Measurements from ENCODE around the gene STK38L. TPM values are rescaled to one million over a fixed set of nuclear protein-coding genes. Genes with fewer than 3 reads are reported as not detected.

The STK38L gene
- total and polyA plus RNA-seq, 4 donors, result 54.6 to 414 (median 156) TPM

- peaks cover 12 to 26% of the 10 kb centered on the region in 2 donors for H3K4me1 ChIP-seq (ENCODE audit: control insufficient read depth in 1 of 2, insufficient read depth in 2 of 2, low read length in 2 of 2)
- ATAC-seq (ENCODE audit: low FRiP score), result peak; percentile 26
- no peaks in the 10 kb centered on the region for H3K9me3 ChIP-seq (ENCODE audit: control insufficient read depth, low read length)
- WGBS, 2 donors, result 43 to 46% methylated on average over 2 of the region's 2 CpGs
- intact Hi-C loops (cut with DNase I), result no loop called here
- H3K4me3 ChIP-seq (ENCODE audit: low read length in 2 of 2), result no peak overlapping the region
- no peaks in the 10 kb centered on the region for H3K36me3 ChIP-seq (ENCODE audit: control insufficient read depth in 1 of 2, insufficient read depth in 2 of 2, low read length in 1 of 2)
- H3K27ac ChIP-seq (ENCODE audit: low read depth in 1 of 2, low read length in 2 of 2), result peak overlapping the region; percentile 51 to 67
- DNase-seq, result no peak
- no peaks in the 10 kb centered on the region for H3K27me3 ChIP-seq (ENCODE audit: control insufficient read depth in 1 of 2, insufficient read depth in 2 of 2, low read length in 1 of 2)
These were observed 13.2 kb downstream of the STK38L start for GRCh38 chr12:27257104-27257843.

GRCh38 chr12:27260746-27261145 lies 16.7 kb downstream of the STK38L start:
- peaks cover 9 to 11% of the 10 kb centered on the region in 2 donors for H3K4me1 ChIP-seq (ENCODE audit: control insufficient read depth in 1 of 2, insufficient read depth in 2 of 2, low read length in 2 of 2)
- H3K9me3 ChIP-seq (ENCODE audit: control insufficient read depth, low read length), result no peaks in the 10 kb centered on the region
- H3K4me3 ChIP-seq (ENCODE audit: low read length in 2 of 2), result peak overlapping the region in 1 of 2 donors; percentile 26
- H3K27ac ChIP-seq (ENCODE audit: low read depth in 1 of 2, low read length in 2 of 2), result peak overlapping the region; percentile 87 to 90
- ATAC-seq (ENCODE audit: low FRiP score) (peak; percentile 74), DNase-seq (no peak)
- H3K27me3 ChIP-seq (ENCODE audit: control insufficient read depth in 1 of 2, insufficient read depth in 2 of 2, low read length in 1 of 2), result no peaks in the 10 kb centered on the region
- 36 to 46% methylated on average over 4 of the region's 4 CpGs for WGBS, 2 donors
- intact Hi-C loops (cut with DNase I), result no loop called here
- H3K36me3 ChIP-seq (ENCODE audit: control insufficient read depth in 1 of 2, insufficient read depth in 2 of 2, low read length in 1 of 2), result no peaks in the 10 kb centered on the region

- Histone ChIP-seq H3K4me1 (ENCODE audit: control insufficient read depth in 1 of 2, insufficient read depth in 2 of 2, low read length in 2 of 2) (peaks cover 4 to 11% of the 10 kb centered on the region in 2 donors), H3K36me3 (ENCODE audit: control insufficient read depth in 1 of 2, insufficient read depth in 2 of 2, low read length in 1 of 2) (no peaks in the 10 kb centered on the region), H3K4me3 (ENCODE audit: low read length in 2 of 2) (no peak overlapping the region), H3K27me3 (ENCODE audit: control insufficient read depth in 1 of 2, insufficient read depth in 2 of 2, low read length in 1 of 2) (no peaks in the 10 kb centered on the region), H3K9me3 (ENCODE audit: control insufficient read depth, low read length) (no peaks in the 10 kb centered on the region), H3K27ac (ENCODE audit: low read depth in 1 of 2, low read length in 2 of 2) (no peak overlapping the region)
- intact Hi-C loops (cut with DNase I), result no loop called here
- 20 to 23% methylated on average over 3 of the region's 3 CpGs for WGBS, 2 donors
- DNase-seq, result no peak
- no peak for ATAC-seq (ENCODE audit: low FRiP score)
These were observed 17.8 kb downstream of the STK38L start for GRCh38 chr12:27261866-27262265.

GRCh38 chr12:27270148-27270547 lies 26.1 kb downstream of the STK38L start:
- no peak for ATAC-seq (ENCODE audit: low FRiP score)
- WGBS, 2 donors, result 94 to 98% methylated on average over 4 of the region's 4 CpGs
- intact Hi-C loops (cut with DNase I), result no loop called here
- no peak for DNase-seq
- no peaks in the 10 kb centered on the region for H3K27me3 ChIP-seq (ENCODE audit: control insufficient read depth in 1 of 2, insufficient read depth in 2 of 2, low read length in 1 of 2)
- H3K4me1 ChIP-seq (ENCODE audit: control insufficient read depth in 1 of 2, insufficient read depth in 2 of 2, low read length in 2 of 2), result peaks cover 3 to 4% of the 10 kb centered on the region in 2 donors
- no peaks in the 10 kb centered on the region for H3K36me3 ChIP-seq (ENCODE audit: control insufficient read depth in 1 of 2, insufficient read depth in 2 of 2, low read length in 1 of 2)
- no peak overlapping the region for H3K27ac ChIP-seq (ENCODE audit: low read depth in 1 of 2, low read length in 2 of 2)
- no peaks in the 10 kb centered on the region for H3K9me3 ChIP-seq (ENCODE audit: control insufficient read depth, low read length)
- no peak overlapping the region for H3K4me3 ChIP-seq (ENCODE audit: low read length in 2 of 2)

- Histone ChIP-seq H3K27ac (ENCODE audit: low read depth in 1 of 2, low read length in 2 of 2) (no peak overlapping the region), H3K9me3 (ENCODE audit: control insufficient read depth, low read length) (no peaks in the 10 kb centered on the region), H3K4me1 (ENCODE audit: control insufficient read depth in 1 of 2, insufficient read depth in 2 of 2, low read length in 2 of 2) (peaks cover 3 to 4% of the 10 kb centered on the region in 2 donors), H3K36me3 (ENCODE audit: control insufficient read depth in 1 of 2, insufficient read depth in 2 of 2, low read length in 1 of 2) (no peaks in the 10 kb centered on the region), H3K27me3 (ENCODE audit: control insufficient read depth in 1 of 2, insufficient read depth in 2 of 2, low read length in 1 of 2) (no peaks in the 10 kb centered on the region), H3K4me3 (ENCODE audit: low read length in 2 of 2) (no peak overlapping the region)
- ATAC-seq (ENCODE audit: low FRiP score) (no peak), DNase-seq (no peak)
- intact Hi-C loops (cut with DNase I), result no loop called here
- 78 to 81% methylated on average over 2 of the region's 2 CpGs for WGBS, 2 donors
These were observed 27.1 kb downstream of the STK38L start for GRCh38 chr12:27271206-27271605.

- Histone ChIP-seq H3K4me3 (ENCODE audit: low read length in 2 of 2) (no peak overlapping the region), H3K27ac (ENCODE audit: low read depth in 1 of 2, low read length in 2 of 2) (peak overlapping the region in 1 of 2 donors; percentile 44), H3K27me3 (ENCODE audit: control insufficient read depth in 1 of 2, insufficient read depth in 2 of 2, low read length in 1 of 2) (no peaks in the 10 kb centered on the region), H3K4me1 (ENCODE audit: control insufficient read depth in 1 of 2, insufficient read depth in 2 of 2, low read length in 2 of 2) (peaks cover 3 to 4% of the 10 kb centered on the region in 2 donors), H3K36me3 (ENCODE audit: control insufficient read depth in 1 of 2, insufficient read depth in 2 of 2, low read length in 1 of 2) (no peaks in the 10 kb centered on the region), H3K9me3 (ENCODE audit: control insufficient read depth, low read length) (no peaks in the 10 kb centered on the region)
- DNase-seq (no peak), ATAC-seq (ENCODE audit: low FRiP score) (peak; percentile 36)
- intact Hi-C loops (cut with DNase I), result no loop called here
- 9 to 12% methylated on average over 2 of the region's 2 CpGs for WGBS, 2 donors
These were observed 28.4 kb downstream of the STK38L start for GRCh38 chr12:27272373-27273028.

GRCh38 chr12:27273114-27273513 lies 29.0 kb downstream of the STK38L start:
- ATAC-seq (ENCODE audit: low FRiP score) (no peak), DNase-seq (no peak)
- intact Hi-C loops (cut with DNase I), result no loop called here
- Histone ChIP-seq H3K9me3 (ENCODE audit: control insufficient read depth, low read length) (no peaks in the 10 kb centered on the region), H3K4me1 (ENCODE audit: control insufficient read depth in 1 of 2, insufficient read depth in 2 of 2, low read length in 2 of 2) (peaks cover 4 to 7% of the 10 kb centered on the region in 2 donors), H3K27me3 (ENCODE audit: control insufficient read depth in 1 of 2, insufficient read depth in 2 of 2, low read length in 1 of 2) (no peaks in the 10 kb centered on the region), H3K36me3 (ENCODE audit: control insufficient read depth in 1 of 2, insufficient read depth in 2 of 2, low read length in 1 of 2) (no peaks in the 10 kb centered on the region), H3K4me3 (ENCODE audit: low read length in 2 of 2) (no peak overlapping the region), H3K27ac (ENCODE audit: low read depth in 1 of 2, low read length in 2 of 2) (peak overlapping the region; percentile 22 to 51)
- 75% methylated on average over 5 of the region's 5 CpGs for WGBS, 2 donors

- Histone ChIP-seq H3K4me1 (ENCODE audit: control insufficient read depth in 1 of 2, insufficient read depth in 2 of 2, low read length in 2 of 2) (peaks cover 5 to 7% of the 10 kb centered on the region in 2 donors), H3K27ac (ENCODE audit: low read depth in 1 of 2, low read length in 2 of 2) (no peak overlapping the region), H3K9me3 (ENCODE audit: control insufficient read depth, low read length) (no peaks in the 10 kb centered on the region), H3K4me3 (ENCODE audit: low read length in 2 of 2) (no peak overlapping the region), H3K36me3 (ENCODE audit: control insufficient read depth in 1 of 2, insufficient read depth in 2 of 2, low read length in 1 of 2) (no peaks in the 10 kb centered on the region), H3K27me3 (ENCODE audit: control insufficient read depth in 1 of 2, insufficient read depth in 2 of 2, low read length in 1 of 2) (no peaks in the 10 kb centered on the region)
- ATAC-seq (ENCODE audit: low FRiP score) (no peak), DNase-seq (no peak)
- intact Hi-C loops (cut with DNase I), result no loop called here
- WGBS, 2 donors, result 67 to 70% methylated on average over 2 of the region's 2 CpGs
These were observed 30.6 kb downstream of the STK38L start for GRCh38 chr12:27274706-27275105.

- intact Hi-C loops (cut with DNase I), result no loop called here
- Histone ChIP-seq H3K36me3 (ENCODE audit: control insufficient read depth in 1 of 2, insufficient read depth in 2 of 2, low read length in 1 of 2) (no peaks in the 10 kb centered on the region), H3K9me3 (ENCODE audit: control insufficient read depth, low read length) (no peaks in the 10 kb centered on the region), H3K4me1 (ENCODE audit: control insufficient read depth in 1 of 2, insufficient read depth in 2 of 2, low read length in 2 of 2) (peaks cover 5 to 8% of the 10 kb centered on the region in 2 donors), H3K27me3 (ENCODE audit: control insufficient read depth in 1 of 2, insufficient read depth in 2 of 2, low read length in 1 of 2) (no peaks in the 10 kb centered on the region), H3K4me3 (ENCODE audit: low read length in 2 of 2) (no peak overlapping the region), H3K27ac (ENCODE audit: low read depth in 1 of 2, low read length in 2 of 2) (peak overlapping the region in 1 of 2 donors; percentile 8)
- no peak for ATAC-seq (ENCODE audit: low FRiP score)
- DNase-seq, result no peak
- 34 to 40% methylated on average over 3 of the region's 3 CpGs for WGBS, 2 donors
These were observed 32.2 kb downstream of the STK38L start for GRCh38 chr12:27276275-27276674.
